GM23338 (cell line): ENCODE measurements around the gene BCAS1. TPM values are rescaled to one million over a fixed set of nuclear protein-coding genes. Genes with fewer than 3 reads are reported as not detected.

Experiments used
- ATAC-seq: fragments of 200-7000 bp; cut with Tn5 transposase; 3 replicates; pipeline ENCODE4 v1.9.1; 2020
- DNase-seq: peaks from one replicate; pipeline ENCODE4 v3.0.0-alpha.2; 2015; ENCODE audit warnings: low spot score
- H2AFZ ChIP-seq: fragments of 200-600 bp; sonication (generic); 2 replicates; pipeline ENCODE4 v1.8.0; 2016; ENCODE audit warnings: antibody characterized with exemption, mild to moderate bottlenecking, moderate library complexity
- H3F3A ChIP-seq: fragments of 200-600 bp; sonication (generic); replicated peaks from 2 replicates; pipeline ENCODE4 v1.8.0; 2017; ENCODE audit warnings: antibody characterized with exemption, mixed run types, low read depth
- H3K27ac ChIP-seq: fragments of 200-600 bp; sonication (generic); 2 replicates; pipeline ENCODE4 v1.6.1; 2016; ENCODE audit warnings: low read depth
- H3K27me3 ChIP-seq: fragments of 200-600 bp; sonication (generic); 2 replicates; pipeline ENCODE4 v1.8.0; 2016; ENCODE audit warnings: mild to moderate bottlenecking, mixed run types, moderate library complexity; ENCODE audit not compliant: insufficient read depth
- H3K36me3 ChIP-seq: fragments of 200-600 bp; sonication (generic); 2 replicates; pipeline ENCODE4 v1.8.0; 2016; ENCODE audit warnings: mild to moderate bottlenecking; ENCODE audit not compliant: insufficient read depth
- H3K4me1 ChIP-seq: fragments of 200-600 bp; sonication (generic); 2 replicates; pipeline ENCODE4 v1.8.0; 2016; ENCODE audit warnings: mild to moderate bottlenecking, moderate library complexity; ENCODE audit not compliant: insufficient read depth
- H3K4me2 ChIP-seq: fragments of 200-600 bp; sonication (generic); 2 replicates; pipeline ENCODE4 v1.7.1; 2017; ENCODE audit warnings: mixed run types
- H3K4me3 ChIP-seq: fragments of 200-600 bp; sonication (generic); 2 replicates; pipeline ENCODE4 v1.6.1; 2016; ENCODE audit warnings: mixed run types
- H3K79me2 ChIP-seq: fragments of 200-600 bp; sonication (generic); replicated peaks from 2 replicates; pipeline ENCODE4 v1.8.0; 2017; ENCODE audit warnings: mild to moderate bottlenecking; ENCODE audit not compliant: insufficient read depth
- H3K9me2 ChIP-seq: fragments of 200-600 bp; sonication (generic); 2 replicates; pipeline ENCODE4 v1.8.0; 2017; ENCODE audit not compliant: insufficient read depth
- H4K20me1 ChIP-seq: fragments of 200-600 bp; sonication (generic); replicated peaks from 2 replicates; pipeline ENCODE4 v1.8.0; 2017; ENCODE audit warnings: mild to moderate bottlenecking; ENCODE audit not compliant: insufficient read depth
- H3K27ac Mint-ChIP-seq: 2 replicates; pipeline ENCODE4 v1.8.0; 2020; ENCODE audit warnings: inconsistent platforms, mild to moderate bottlenecking, moderate library complexity, mixed read lengths
- H3K27me3 Mint-ChIP-seq: 3 replicates; pipeline ENCODE4 v1.8.0; 2022; ENCODE audit warnings: low read depth, mild to moderate bottlenecking, moderate library complexity, mixed read lengths, inconsistent platforms; ENCODE audit not compliant: insufficient read depth, poor library complexity
- H3K36me3 Mint-ChIP-seq: 3 replicates; pipeline ENCODE4 v1.8.0; 2021; ENCODE audit warnings: low read depth, mild to moderate bottlenecking, inconsistent platforms, moderate library complexity, mixed read lengths
- H3K4me1 Mint-ChIP-seq: 3 replicates; pipeline ENCODE4 v1.8.0; 2020; ENCODE audit warnings: mild to moderate bottlenecking, inconsistent platforms, mixed read lengths
- H3K4me3 Mint-ChIP-seq: 3 replicates; pipeline ENCODE4 v1.8.0; 2021; ENCODE audit warnings: moderate library complexity, mild to moderate bottlenecking, inconsistent platforms, mixed read lengths
- H3K9me3 Mint-ChIP-seq: 3 replicates; pipeline ENCODE4 v1.8.0; 2020; ENCODE audit warnings: moderate library complexity, mild to moderate bottlenecking, inconsistent platforms, mixed read lengths
- CREB1 ChIP-seq: fragments of 250-450 bp; sonication (Bioruptor Pico); IDR thresholded peaks from 2 replicates; pipeline ENCODE4 v1.5.0; 2020; ENCODE audit warnings: low read depth, mild to moderate bottlenecking, moderate library complexity
- CTCF ChIP-seq, 2 experiments: fragments of 200-600 bp in 1 of 2; sonication (generic) in 1 of 2; conservative IDR thresholded peaks; 2 replicates each; pipeline versions ENCODE4 v1.5.1 to v1.6.1; 2016 to 2017; ENCODE audit warnings: antibody characterized with exemption in 2 of 2, low read depth in 2 of 2, mild to moderate bottlenecking in 2 of 2, moderate library complexity in 1 of 2
- ETS1 ChIP-seq: IDR thresholded peaks from 2 replicates; pipeline ENCODE4 v1.6.1; 2016; ENCODE audit warnings: antibody characterized with exemption
- EZH2 ChIP-seq: fragments of 200-600 bp; sonication (generic); IDR thresholded peaks from one replicate; pipeline ENCODE4 v1.8.0; 2017; ENCODE audit warnings: antibody characterized with exemption, mild to moderate bottlenecking, low read depth; ENCODE audit not compliant: unreplicated experiment
- EZH2phosphoT487 ChIP-seq: fragments of 200-600 bp; sonication (generic); IDR thresholded peaks from one replicate; pipeline ENCODE4 v1.8.1; 2018; ENCODE audit warnings: antibody characterized with exemption; ENCODE audit not compliant: unreplicated experiment
- NANOG ChIP-seq: IDR thresholded peaks from 2 replicates; pipeline ENCODE4 v1.6.1; 2016; ENCODE audit warnings: antibody characterized with exemption, borderline replicate concordance
- POLR2AphosphoS5 ChIP-seq: IDR thresholded peaks from 2 replicates; pipeline ENCODE4 v1.6.1; 2016; ENCODE audit warnings: antibody characterized with exemption, low read depth
- STAT1 ChIP-seq: IDR thresholded peaks from one replicate; pipeline ENCODE4 v1.6.1; 2016; ENCODE audit warnings: antibody characterized with exemption; ENCODE audit not compliant: unreplicated experiment
- ZNF114 ChIP-seq: fragments of 250-450 bp; sonication (Bioruptor Pico); IDR thresholded peaks from 2 replicates; pipeline ENCODE4 v1.5.0; 2020; ENCODE audit warnings: mild to moderate bottlenecking, moderate library complexity
- ZNF331 ChIP-seq: fragments of 250-450 bp; sonication (Bioruptor Pico); IDR thresholded peaks from 2 replicates; pipeline ENCODE4 v1.5.0; 2020; ENCODE audit warnings: low read depth, mild to moderate bottlenecking, moderate library complexity
- polyA plus RNA-seq: library from polyadenylated mRNA; unstranded; fragments of >200 nt; fragmentation: Nextera tagmentation; extraction: Ambion mirVana; gene quantifications from 2 replicates; pipeline ENCODE4 v1.2.1, GENCODE V29; 2016
- total RNA-seq: library from RNA; depleted of rRNA; stranded (reverse); fragments of >200 nt; shearing (Covaris generic); gene quantifications from 2 replicates; pipeline ENCODE4 v1.2.3, GENCODE V29; 2014
- TF ChIP-seq, protein P1 (sequence below): fragments of 250-450 bp; sonication (Bioruptor Pico); IDR thresholded peaks from 2 replicates; pipeline ENCODE4 v1.5.0; 2020; ENCODE audit warnings: mild to moderate bottlenecking, moderate library complexity
- TF ChIP-seq, protein P2 (sequence below): IDR thresholded peaks from one replicate; pipeline ENCODE4 v1.6.1; 2018; ENCODE audit warnings: antibody characterized with exemption; ENCODE audit not compliant: unreplicated experiment

Gene BCAS1
- total and polyA plus RNA-seq, 2 experiments from 2014 or later: 0.17 to 0.19 TPM

DNA sequence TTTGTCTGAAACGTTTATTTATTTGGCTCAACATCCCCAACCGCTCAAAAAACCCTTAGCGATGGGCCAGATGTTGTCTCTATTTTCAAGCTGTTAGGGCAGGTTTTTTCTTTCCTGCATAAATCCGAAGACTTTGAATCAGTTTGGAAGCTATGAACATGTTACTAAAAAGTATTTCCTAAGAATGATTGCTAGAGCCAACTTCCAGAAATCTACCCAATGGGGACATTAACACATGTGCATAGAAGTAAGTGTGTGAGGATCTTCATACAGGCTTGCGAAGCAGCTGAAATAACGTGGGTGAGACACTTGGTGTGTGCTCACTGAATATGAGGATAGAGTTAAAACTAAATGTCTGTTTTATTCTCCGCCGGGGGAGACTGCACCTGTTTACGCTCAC is 106.8 kb downstream of the BCAS1 start:
- Histone ChIP-seq H3K4me3 (no peak overlapping the region), H3F3A (no peaks in the 10 kb centered on the region), H3K27me3 (no peaks in the 10 kb centered on the region), H3K36me3 (no peaks in the 10 kb centered on the region), H3K27ac (no peak overlapping the region), H3K4me1 (no peaks in the 10 kb centered on the region), H3K4me2 (no peak overlapping the region), H3K79me2 (no peaks in the 10 kb centered on the region), H2AFZ (no peak overlapping the region), H4K20me1 (no peaks in the 10 kb centered on the region), H3K9me2 (no peaks in the 10 kb centered on the region)
- Mint-ChIP-seq H3K36me3 (no peaks in the 10 kb centered on the region), H3K4me3 (no peak overlapping the region), H3K4me1 (peaks cover 16% of the 10 kb centered on the region), H3K9me3 (no peaks in the 10 kb centered on the region), H3K27ac (no peak overlapping the region), H3K27me3 (no peaks in the 10 kb centered on the region)
- ATAC-seq (no peak), DNase-seq (no peak)
- no peak for TF ChIP-seq ETS1
- TF ChIP-seq NANOG: no peak
- no peak for TF ChIP-seq STAT1
- TF ChIP-seq, protein P1, sequence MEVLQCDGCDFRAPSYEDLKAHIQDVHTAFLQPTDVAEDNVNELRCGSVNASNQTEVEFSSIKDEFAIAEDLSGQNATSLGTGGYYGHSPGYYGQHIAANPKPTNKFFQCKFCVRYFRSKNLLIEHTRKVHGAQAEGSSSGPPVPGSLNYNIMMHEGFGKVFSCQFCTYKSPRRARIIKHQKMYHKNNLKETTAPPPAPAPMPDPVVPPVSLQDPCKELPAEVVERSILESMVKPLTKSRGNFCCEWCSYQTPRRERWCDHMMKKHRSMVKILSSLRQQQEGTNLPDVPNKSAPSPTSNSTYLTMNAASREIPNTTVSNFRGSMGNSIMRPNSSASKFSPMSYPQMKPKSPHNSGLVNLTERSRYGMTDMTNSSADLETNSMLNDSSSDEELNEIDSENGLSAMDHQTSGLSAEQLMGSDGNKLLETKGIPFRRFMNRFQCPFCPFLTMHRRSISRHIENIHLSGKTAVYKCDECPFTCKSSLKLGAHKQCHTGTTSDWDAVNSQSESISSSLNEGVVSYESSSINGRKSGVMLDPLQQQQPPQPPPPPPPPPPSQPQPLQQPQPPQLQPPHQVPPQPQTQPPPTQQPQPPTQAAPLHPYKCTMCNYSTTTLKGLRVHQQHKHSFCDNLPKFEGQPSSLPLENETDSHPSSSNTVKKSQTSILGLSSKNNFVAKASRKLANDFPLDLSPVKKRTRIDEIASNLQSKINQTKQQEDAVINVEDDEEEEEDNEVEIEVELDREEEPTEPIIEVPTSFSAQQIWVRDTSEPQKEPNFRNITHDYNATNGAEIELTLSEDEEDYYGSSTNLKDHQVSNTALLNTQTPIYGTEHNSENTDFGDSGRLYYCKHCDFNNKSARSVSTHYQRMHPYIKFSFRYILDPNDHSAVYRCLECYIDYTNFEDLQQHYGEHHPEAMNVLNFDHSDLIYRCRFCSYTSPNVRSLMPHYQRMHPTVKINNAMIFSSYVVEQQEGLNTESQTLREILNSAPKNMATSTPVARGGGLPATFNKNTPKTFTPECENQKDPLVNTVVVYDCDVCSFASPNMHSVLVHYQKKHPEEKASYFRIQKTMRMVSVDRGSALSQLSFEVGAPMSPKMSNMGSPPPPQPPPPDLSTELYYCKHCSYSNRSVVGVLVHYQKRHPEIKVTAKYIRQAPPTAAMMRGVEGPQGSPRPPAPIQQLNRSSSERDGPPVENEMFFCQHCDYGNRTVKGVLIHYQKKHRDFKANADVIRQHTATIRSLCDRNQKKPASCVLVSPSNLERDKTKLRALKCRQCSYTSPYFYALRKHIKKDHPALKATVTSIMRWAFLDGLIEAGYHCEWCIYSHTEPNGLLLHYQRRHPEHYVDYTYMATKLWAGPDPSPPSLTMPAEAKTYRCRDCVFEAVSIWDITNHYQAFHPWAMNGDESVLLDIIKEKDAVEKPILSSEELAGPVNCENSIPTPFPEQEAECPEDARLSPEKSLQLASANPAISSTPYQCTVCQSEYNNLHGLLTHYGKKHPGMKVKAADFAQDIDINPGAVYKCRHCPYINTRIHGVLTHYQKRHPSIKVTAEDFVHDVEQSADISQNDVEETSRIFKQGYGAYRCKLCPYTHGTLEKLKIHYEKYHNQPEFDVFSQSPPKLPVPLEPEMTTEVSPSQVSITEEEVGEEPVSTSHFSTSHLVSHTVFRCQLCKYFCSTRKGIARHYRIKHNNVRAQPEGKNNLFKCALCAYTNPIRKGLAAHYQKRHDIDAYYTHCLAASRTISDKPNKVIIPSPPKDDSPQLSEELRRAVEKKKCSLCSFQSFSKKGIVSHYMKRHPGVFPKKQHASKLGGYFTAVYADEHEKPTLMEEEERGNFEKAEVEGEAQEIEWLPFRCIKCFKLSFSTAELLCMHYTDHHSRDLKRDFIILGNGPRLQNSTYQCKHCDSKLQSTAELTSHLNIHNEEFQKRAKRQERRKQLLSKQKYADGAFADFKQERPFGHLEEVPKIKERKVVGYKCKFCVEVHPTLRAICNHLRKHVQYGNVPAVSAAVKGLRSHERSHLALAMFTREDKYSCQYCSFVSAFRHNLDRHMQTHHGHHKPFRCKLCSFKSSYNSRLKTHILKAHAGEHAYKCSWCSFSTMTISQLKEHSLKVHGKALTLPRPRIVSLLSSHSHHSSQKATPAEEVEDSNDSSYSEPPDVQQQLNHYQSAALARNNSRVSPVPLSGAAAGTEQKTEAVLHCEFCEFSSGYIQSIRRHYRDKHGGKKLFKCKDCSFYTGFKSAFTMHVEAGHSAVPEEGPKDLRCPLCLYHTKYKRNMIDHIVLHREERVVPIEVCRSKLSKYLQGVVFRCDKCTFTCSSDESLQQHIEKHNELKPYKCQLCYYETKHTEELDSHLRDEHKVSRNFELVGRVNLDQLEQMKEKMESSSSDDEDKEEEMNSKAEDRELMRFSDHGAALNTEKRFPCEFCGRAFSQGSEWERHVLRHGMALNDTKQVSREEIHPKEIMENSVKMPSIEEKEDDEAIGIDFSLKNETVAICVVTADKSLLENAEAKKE (CRISPR knock-in tag): no peak
- no peak for TF ChIP-seq EZH2
- no peak for TF ChIP-seq ZNF331 (CRISPR knock-in tag)
- TF ChIP-seq, protein P2, sequence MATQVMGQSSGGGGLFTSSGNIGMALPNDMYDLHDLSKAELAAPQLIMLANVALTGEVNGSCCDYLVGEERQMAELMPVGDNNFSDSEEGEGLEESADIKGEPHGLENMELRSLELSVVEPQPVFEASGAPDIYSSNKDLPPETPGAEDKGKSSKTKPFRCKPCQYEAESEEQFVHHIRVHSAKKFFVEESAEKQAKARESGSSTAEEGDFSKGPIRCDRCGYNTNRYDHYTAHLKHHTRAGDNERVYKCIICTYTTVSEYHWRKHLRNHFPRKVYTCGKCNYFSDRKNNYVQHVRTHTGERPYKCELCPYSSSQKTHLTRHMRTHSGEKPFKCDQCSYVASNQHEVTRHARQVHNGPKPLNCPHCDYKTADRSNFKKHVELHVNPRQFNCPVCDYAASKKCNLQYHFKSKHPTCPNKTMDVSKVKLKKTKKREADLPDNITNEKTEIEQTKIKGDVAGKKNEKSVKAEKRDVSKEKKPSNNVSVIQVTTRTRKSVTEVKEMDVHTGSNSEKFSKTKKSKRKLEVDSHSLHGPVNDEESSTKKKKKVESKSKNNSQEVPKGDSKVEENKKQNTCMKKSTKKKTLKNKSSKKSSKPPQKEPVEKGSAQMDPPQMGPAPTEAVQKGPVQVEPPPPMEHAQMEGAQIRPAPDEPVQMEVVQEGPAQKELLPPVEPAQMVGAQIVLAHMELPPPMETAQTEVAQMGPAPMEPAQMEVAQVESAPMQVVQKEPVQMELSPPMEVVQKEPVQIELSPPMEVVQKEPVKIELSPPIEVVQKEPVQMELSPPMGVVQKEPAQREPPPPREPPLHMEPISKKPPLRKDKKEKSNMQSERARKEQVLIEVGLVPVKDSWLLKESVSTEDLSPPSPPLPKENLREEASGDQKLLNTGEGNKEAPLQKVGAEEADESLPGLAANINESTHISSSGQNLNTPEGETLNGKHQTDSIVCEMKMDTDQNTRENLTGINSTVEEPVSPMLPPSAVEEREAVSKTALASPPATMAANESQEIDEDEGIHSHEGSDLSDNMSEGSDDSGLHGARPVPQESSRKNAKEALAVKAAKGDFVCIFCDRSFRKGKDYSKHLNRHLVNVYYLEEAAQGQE: no peak
- TF ChIP-seq POLR2AphosphoS5: no peak
- TF ChIP-seq EZH2phosphoT487: no peak
- TF ChIP-seq CTCF (conservative IDR thresholded peaks at IDR 0.05; ENCODE audit: low read depth in 2 of 2): no peak
- no peak for TF ChIP-seq ZNF114 (CRISPR knock-in tag)
- TF ChIP-seq CREB1 (CRISPR knock-in tag): no peak
